GM18951 (cell line): ENCODE data around the gene ILF2.
"Not testable (repeated sequence)": the region's sequence is repeated elsewhere in the genome, so short reads cannot be mapped to it uniquely, and the experiment has no call there.

Source experiments
- POLR2A ChIP-seq: IDR thresholded peaks from 4 replicates; pipeline ENCODE4 v1.6.1; 2011; ENCODE audit warnings: mild to moderate bottlenecking; ENCODE audit not compliant: insufficient read length, insufficient read depth; ENCODE audit errors: extremely low read depth
- in situ Hi-C: fragments of 300-500 bp; cut with MboI; formaldehyde crosslinking; loops from one replicate; pipeline ENCODE4 v1.12.0; 2022; ENCODE audit warnings: low sequenced_read_pairs, mixed read lengths, inconsistent platforms; ENCODE audit not compliant: unreplicated experiment

Gene ILF2

GRCh38 chr1:153649137-153649862 lies 21.5 kb downstream of the ILF2 start:
- in situ Hi-C loops: no loop called here
- TF ChIP-seq POLR2A: no peak

GRCh38 chr1:153648000-153648643 lies 22.7 kb downstream of the ILF2 start:
- peak; percentile 27 for TF ChIP-seq POLR2A

GRCh38 chr1:153647346-153647714 lies 23.5 kb downstream of the ILF2 start:
- in situ Hi-C loops: no loop called here
- TF ChIP-seq POLR2A: no peak

More at GRCh38 chr1:153648000-153648643, 22.7 kb downstream of the ILF2 start:
- in situ Hi-C loops: no loop called here

GRCh38 chr1:153646672-153647345 lies 24.0 kb downstream of the ILF2 start:
- TF ChIP-seq POLR2A: no peak
- in situ Hi-C loops: no loop called here

GRCh38 chr1:153643816-153644215 lies 27.0 kb downstream of the ILF2 start:
- TF ChIP-seq POLR2A: no peak
- in situ Hi-C loops: no loop called here

GRCh38 chr1:153643100-153643499 lies 27.7 kb downstream of the ILF2 start:
- in situ Hi-C loops: no loop called here
- TF ChIP-seq POLR2A: no peak

GRCh38 chr1:153642161-153642560 lies 28.6 kb downstream of the ILF2 start:
- no peak for TF ChIP-seq POLR2A
- in situ Hi-C loops: no loop called here

- in situ Hi-C loops: no loop called here
- TF ChIP-seq POLR2A: no peak
These were observed 29.9 kb downstream of the ILF2 start for GRCh38 chr1:153640861-153641260.

- in situ Hi-C loops: not testable (repeated sequence)
These were observed 30.6 kb downstream of the ILF2 start for GRCh38 chr1:153640213-153640612.

GRCh38 chr1:153639280-153639679 lies 31.5 kb downstream of the ILF2 start:
- TF ChIP-seq POLR2A: no peak
- in situ Hi-C loops: no loop called here

- no peak for TF ChIP-seq POLR2A
- in situ Hi-C loops: no loop called here
These were observed 32.5 kb downstream of the ILF2 start for GRCh38 chr1:153638261-153638660.

- in situ Hi-C loops: no loop called here
- no peak for TF ChIP-seq POLR2A
These were observed 34.5 kb downstream of the ILF2 start for GRCh38 chr1:153636312-153636711.

- in situ Hi-C loops: no loop called here
- no peak for TF ChIP-seq POLR2A
These were observed 34.9 kb downstream of the ILF2 start for GRCh38 chr1:153635872-153636271.
